K562 (cell line): ENCODE results near the gene CERS6. TPM values are rescaled to one million over a fixed set of nuclear protein-coding genes. Genes with fewer than 3 reads are reported as not detected.

Experiments used
- ATAC-seq: fragments of 200-7000 bp; cut with Tn5 transposase; 3 replicates; pipeline ENCODE4 v1.9.1; 2020; ENCODE audit warnings: moderate library complexity
- BruUV-seq: library from RNA; stranded (reverse); fragments of 400-500 nt; replicated peaks from 2 replicates; lab custom pipeline; 2021; lab: Mats Ljungman, UMichigan
- CTCF ChIA-PET: fragments of 300-600 bp; formaldehyde crosslinking; extraction: SDS; loops from one replicate; lab custom pipeline; 2021; ENCODE audit warnings: low intra/inter-chr PET ratio; lab: Yijun Ruan, JAX
- POLR2A ChIA-PET: fragments of 300-600, 350-650 bp; sonication (Branson Sonifier 250); formaldehyde crosslinking; extraction: SDS; loops from one replicate; lab custom pipeline; 2021; ENCODE audit warnings: antibody characterized with exemption, inconsistent platforms; lab: Yijun Ruan, JAX
- DNase-seq, 4 experiments: peaks; one replicate each; pipeline versions ENCODE4 v3.0.0 to v3.0.0-alpha.2; 2011 to 2018; ENCODE audit warnings: low spot score in 3 of 4, mixed read lengths in 3 of 4; ENCODE audit errors: extremely low read depth in 1 of 4
- FAIRE-seq: peaks from 2 replicates; lab custom pipeline; 2011; peaks lifted over from hg19 to GRCh38; lab: Jason Lieb, UNC
- H2AFZ ChIP-seq: 2 replicates; pipeline ENCODE4 v1.6.0; 2011; ENCODE audit warnings: low read depth, low read length, control low read depth, inconsistent platforms
- H3K27ac ChIP-seq: fragments of 200-600 bp; 3 replicates; pipeline ENCODE4 v1.8.0; 2011; ENCODE audit warnings: low read depth, mild to moderate bottlenecking, control low read depth, inconsistent platforms, low read length, moderate library complexity, mixed read lengths; ENCODE audit errors: extremely low read depth
- H3K27me3 ChIP-seq, 2 experiments: fragments of 300-600 bp in 1 of 2; 2 replicates in 1 of 2; 3 replicates in 1 of 2; pipeline versions ENCODE4 v1.6.0 to v1.8.0; 2011; ENCODE audit warnings: inconsistent platforms in 2 of 2, low read length in 2 of 2, mild to moderate bottlenecking in 1 of 2, mixed read lengths in 1 of 2, moderate library complexity in 1 of 2; ENCODE audit not compliant: control insufficient read depth in 2 of 2, insufficient read depth in 2 of 2
- H3K36me3 ChIP-seq: fragments of 300-600 bp; 3 replicates; pipeline ENCODE4 v1.8.0; 2011; ENCODE audit warnings: mild to moderate bottlenecking, low read length, inconsistent platforms; ENCODE audit not compliant: control insufficient read depth, insufficient read depth
- H3K4me1 ChIP-seq, 2 experiments: fragments of 200-600 bp in 1 of 2; replicated peaks in 1 of 2; 2 replicates in 1 of 2; 3 replicates in 1 of 2; pipeline versions ENCODE4 v1.5.1 to v1.8.0; 2011; ENCODE audit warnings: inconsistent platforms in 2 of 2, low read length in 2 of 2, mild to moderate bottlenecking in 1 of 2, mixed read lengths in 1 of 2, moderate library complexity in 1 of 2; ENCODE audit not compliant: control insufficient read depth in 2 of 2, insufficient read depth in 2 of 2
- H3K4me2 ChIP-seq: 2 replicates; pipeline ENCODE4 v1.6.1; 2011; ENCODE audit warnings: low read length, control low read depth, inconsistent platforms, mixed read lengths; ENCODE audit not compliant: insufficient read depth
- H3K4me3 ChIP-seq: fragments of 200-600 bp; sonication (generic), shearing (Covaris generic); 2 replicates; pipeline ENCODE4 v1.5.1; 2016; ENCODE audit warnings: control low read depth, inconsistent platforms
- H3K79me2 ChIP-seq: fragments of 200-600 bp; 3 replicates; pipeline ENCODE4 v1.8.0; 2011; ENCODE audit warnings: low read length, inconsistent platforms; ENCODE audit not compliant: control insufficient read depth, insufficient read depth
- H3K9ac ChIP-seq, 2 experiments: 2 replicates each; pipeline versions ENCODE4 v1.6.0 to v1.6.1; 2011; ENCODE audit warnings: low read depth in 2 of 2, low read length in 2 of 2, control low read depth in 1 of 2, inconsistent platforms in 1 of 2, mild to moderate bottlenecking in 1 of 2, mixed read lengths in 1 of 2; ENCODE audit not compliant: insufficient read depth in 1 of 2
- H3K9me1 ChIP-seq: one replicate; pipeline ENCODE4 v1.6.0; 2011; ENCODE audit warnings: inconsistent platforms, mild to moderate bottlenecking, low read length, moderate library complexity; ENCODE audit not compliant: control insufficient read depth, insufficient read depth
- H3K9me3 ChIP-seq: replicated peaks from 2 replicates; pipeline ENCODE4 v1.5.1; 2011; ENCODE audit warnings: low read depth, low read length, inconsistent platforms; ENCODE audit not compliant: control insufficient read depth, insufficient read depth
- H4K20me1 ChIP-seq: replicated peaks from 2 replicates; pipeline ENCODE4 v1.6.1; 2011; ENCODE audit warnings: low read length, inconsistent platforms, mixed read lengths; ENCODE audit not compliant: control insufficient read depth, insufficient read depth
- DACH1 ChIP-seq: fragments of 450-650 bp; IDR thresholded peaks from 2 replicates; pipeline ENCODE4 v1.6.1; 2018; ENCODE audit not compliant: partially characterized antibody
- MAZ ChIP-seq, 2 experiments: fragments of 450-650 bp in 1 of 2; sonication (generic) in 1 of 2; formaldehyde crosslinking; IDR thresholded peaks in 1 of 2; conservative IDR thresholded peaks in 1 of 2; 2 replicates each; pipeline versions ENCODE4 v1.4.0 to v1.5.0; 2020; ENCODE audit warnings: mild to moderate bottlenecking in 1 of 2, missing genetic modification reagents in 1 of 2
- NEUROD1 ChIP-seq: fragments of 150-350 bp; IDR thresholded peaks from 2 replicates; pipeline ENCODE4 v1.6.1; 2014; ENCODE audit warnings: borderline replicate concordance, low read length, low read depth; ENCODE audit not compliant: partially characterized antibody
- SPI1 ChIP-seq: IDR thresholded peaks from 2 replicates; pipeline ENCODE4 v1.6.1; 2011; ENCODE audit warnings: low read depth, low read length, control low read depth, borderline replicate concordance
- YY1 ChIP-seq, 3 experiments: IDR thresholded peaks; 2 replicates each; pipeline ENCODE4 v1.6.1; 2011; ENCODE audit warnings: low read length in 2 of 3, mild to moderate bottlenecking in 2 of 3, moderate library complexity in 2 of 3, borderline replicate concordance in 1 of 3, control low read depth in 1 of 3, low read depth in 1 of 3; ENCODE audit not compliant: insufficient read depth in 3 of 3, insufficient replicate concordance in 2 of 3, control insufficient read depth in 1 of 3, insufficient read length in 1 of 3; ENCODE audit errors: extremely low read depth in 1 of 3
- ZNF311 ChIP-seq: fragments of 250-450 bp; sonication (Bioruptor Pico); IDR thresholded peaks from 2 replicates; pipeline ENCODE4 v1.4.0; 2020; ENCODE audit warnings: mild to moderate bottlenecking, moderate library complexity
- WGBS: fragments of 100-300 bp; shearing (Covaris generic); methylation state at CpG from one replicate; pipeline ENCODE4 v1.1.6; 2016; ENCODE audit warnings: low coverage, mixed read lengths; ENCODE audit not compliant: insufficient coverage; ENCODE audit errors: missing lambda C conversion rate; 5-methylcytosine and 5-hydroxymethylcytosine counted together
- in situ Hi-C: fragments of 300-500 bp; cut with MboI; formaldehyde crosslinking; loops from 4 replicates; pipeline ENCODE4 v1.15.0; 2018; ENCODE audit warnings: inconsistent platforms, mixed read lengths
- intact Hi-C: fragments of 100-400 bp; cut with micrococcal nuclease; formaldehyde crosslinking; loops from 2 replicates; pipeline ENCODE4 v1.14.2; 2022
- polyA plus RNA-seq, 8 experiments: library from polyadenylated mRNA; depleted of rRNA in 4 of 8; stranded (reverse) in 5 of 8; unstranded in 3 of 8; fragments of >200 nt; fragmentation: Nextera tagmentation in 2 of 8; fragmentation: Illumina TruSeq in 1 of 8; extraction: Ambion mirVana in 2 of 8; extraction: Trizol in 1 of 8; gene quantifications; 2 replicates each; pipeline versions ENCODE4 v1.2.1 to v1.2.3, GENCODE V29; 2011 to 2014; ENCODE audit warnings: inconsistent platforms in 1 of 8, missing spikeins in 1 of 8
- total RNA-seq, 7 experiments: library from RNA; depleted of rRNA in 6 of 7; stranded (reverse); fragments of >200 nt in 6 of 7; fragmentation: Illumina TruSeq in 2 of 7; extraction: Trizol in 2 of 7; gene quantifications; 2 replicates each; pipeline versions ENCODE4 v1.2.1 to v1.2.3, GENCODE V29; 2011 to 2021; ENCODE audit warnings: low replicate concordance in 1 of 7

CERS6 gene
- total and polyA plus RNA-seq, 9 of the 15 experiments (the other 6 are each of a cell fraction or from before 2014, with no cell fraction given), result 1.6 to 13.6 (median 11.4) TPM

- no peak overlapping the region for H2AFZ ChIP-seq
- H4K20me1 ChIP-seq, result no peaks in the 10 kb centered on the region
- 81% methylated on average over 4 of the region's 4 CpGs for WGBS
- ATAC-seq, result no peak
- H3K27ac ChIP-seq, result no peak overlapping the region
- CTCF ChIA-PET, result no interaction called here
- FAIRE-seq, result peak; percentile 15
- no peaks in the 10 kb centered on the region for H3K9me1 ChIP-seq
- intact Hi-C loops, result no loop called here
- H3K27me3 ChIP-seq, result no peaks in the 10 kb centered on the region
- TF ChIP-seq NEUROD1 (no peak), DACH1 (no peak), SPI1 (peak; percentile 41; the same call in 1 of the 2 replicates), MAZ (CRISPR knock-in tag; conservative IDR thresholded peaks at IDR 0.05 in 1 of 2, IDR thresholded peaks at IDR 0.05 in 1 of 2) (no peak), YY1 (IDR thresholded peaks at IDR 0.05; ENCODE audit: borderline replicate concordance in 1 of 3, control insufficient read depth in 1 of 3, extremely low read depth in 1 of 3, insufficient read depth in 3 of 3, insufficient read length in 1 of 3, insufficient replicate concordance in 2 of 3, low read depth in 1 of 3, low read length in 2 of 3) (no peak), ZNF311 (CRISPR knock-in tag) (peak; percentile 56; the same call in 1 of the 2 replicates)
- TF ChIP-seq, all 486 proteins: peak for 2
- Histone ChIP-seq H3K4me2 (no peak overlapping the region), H3K4me1 (peaks cover 0 to 13% of the 10 kb centered on the region in 2 experiments; a peak in 4 of 5 replicates), H3K36me3 (no peaks in the 10 kb centered on the region), H3K79me2 (0 out of 3 replicates have a peak, but pooled peaks cover 10% of the 10 kb centered on the region), H3K9ac (no peak overlapping the region), H3K4me3 (no peak overlapping the region), H3K9me3 (no peaks in the 10 kb centered on the region)
- in situ Hi-C loops, result no loop called here
- POLR2A ChIA-PET, result interaction anchor here (1.1 kb wide), 1 partner anchor 10 kb away, joined by 3 read pairs; no protein-coding TSS in a partner anchor
- BruUV-seq, result no TSS peak
- no peak for DNase-seq
Measured at GRCh38 chr2:168530982-168531622, 75.0 kb downstream of the CERS6 start.
